Natural killer cell (primary cell): ENCODE results near the gene CTNNA3. TPM values are rescaled to one million over a fixed set of nuclear protein-coding genes. Genes with fewer than 3 reads are reported as not detected.

Experiments
- ATAC-seq, 3 donors: fragments of 150-1000 bp in 2 of 3; fragments of 200-7000 bp in 1 of 3; cut with Tn5 transposase; 1 replicate in 1 of 3; 2 replicates in 2 of 3; pipeline ENCODE4 v1.10.0; 2021; ENCODE audit warnings: mild to moderate bottlenecking in 2 of 3, moderate library complexity in 2 of 3
- DNase-seq, 2 donors: peaks; one replicate each; pipeline versions ENCODE4 v3.0.0 to v3.0.0-alpha.2; 2013 to 2021; ENCODE audit warnings: mixed read lengths in 1 of 2
- H3K27ac ChIP-seq: one replicate; pipeline ENCODE4 v1.5.1; 2013; ENCODE audit warnings: mild to moderate bottlenecking, low read length
- H3K27me3 ChIP-seq: one replicate; pipeline ENCODE4 v1.6.1; 2013; ENCODE audit warnings: low read length; ENCODE audit not compliant: control insufficient read depth, insufficient read depth
- H3K36me3 ChIP-seq: one replicate; pipeline ENCODE4 v1.6.1; 2013; ENCODE audit warnings: low read length; ENCODE audit not compliant: control insufficient read depth, insufficient read depth
- H3K4me1 ChIP-seq: one replicate; pipeline ENCODE4 v1.6.1; 2013; ENCODE audit warnings: low read length; ENCODE audit not compliant: control insufficient read depth, insufficient read depth
- H3K4me3 ChIP-seq: one replicate; pipeline ENCODE4 v1.5.1; 2013; ENCODE audit warnings: low read length
- H3K9me3 ChIP-seq: one replicate; pipeline ENCODE4 v1.6.1; 2013; ENCODE audit warnings: low read length; ENCODE audit not compliant: control insufficient read depth, insufficient read depth
- H3K27ac Mint-ChIP-seq, 2 donors: one replicate each; pipeline ENCODE4 v1.8.0; 2022; ENCODE audit warnings: mild to moderate bottlenecking in 2 of 2, mixed read lengths in 2 of 2, moderate library complexity in 1 of 2
- H3K27me3 Mint-ChIP-seq, 2 donors: one replicate each; pipeline ENCODE4 v1.8.0; 2022; ENCODE audit warnings: low read depth in 2 of 2, mixed read lengths in 2 of 2
- H3K36me3 Mint-ChIP-seq: one replicate; pipeline ENCODE4 v1.8.0; 2022; ENCODE audit warnings: mixed read lengths
- H3K4me1 Mint-ChIP-seq, 2 donors: one replicate each; pipeline ENCODE4 v1.8.0; 2022; ENCODE audit warnings: mixed read lengths in 2 of 2
- H3K4me3 Mint-ChIP-seq: one replicate; pipeline ENCODE4 v1.8.0; 2022; ENCODE audit warnings: mild to moderate bottlenecking, moderate library complexity, mixed read lengths
- H3K9me3 Mint-ChIP-seq, 2 donors: one replicate each; pipeline ENCODE4 v1.8.0; 2022; ENCODE audit warnings: mixed read lengths in 2 of 2
- CTCF ChIP-seq: fragments of 200-600 bp; IDR thresholded peaks from one replicate; pipeline ENCODE4 v1.8.0; 2022; ENCODE audit warnings: antibody characterized with exemption
- WGBS: methylation state at CpG from one replicate; pipeline ENCODE4 v1.1.7; 2013; ENCODE audit warnings: missing lambda C conversion rate; ENCODE audit not compliant: insufficient coverage; 5-methylcytosine and 5-hydroxymethylcytosine counted together
- intact Hi-C: fragments of 100-400 bp; cut with micrococcal nuclease; formaldehyde crosslinking; loops from one replicate; pipeline ENCODE4 v1.14.2; 2022
- total RNA-seq, 4 donors: library from RNA; stranded (reverse); fragments of 120-200 nt in 1 of 4; gene quantifications; one replicate each; pipeline versions ENCODE4 v1.2.3 to v1.2.4, GENCODE V29; 2013 to 2022

The CTNNA3 gene
- total RNA-seq, 3 donors from 2014 or later (not counting 1 experiment from before 2014, with no cell fraction given): not detected

DNA sequence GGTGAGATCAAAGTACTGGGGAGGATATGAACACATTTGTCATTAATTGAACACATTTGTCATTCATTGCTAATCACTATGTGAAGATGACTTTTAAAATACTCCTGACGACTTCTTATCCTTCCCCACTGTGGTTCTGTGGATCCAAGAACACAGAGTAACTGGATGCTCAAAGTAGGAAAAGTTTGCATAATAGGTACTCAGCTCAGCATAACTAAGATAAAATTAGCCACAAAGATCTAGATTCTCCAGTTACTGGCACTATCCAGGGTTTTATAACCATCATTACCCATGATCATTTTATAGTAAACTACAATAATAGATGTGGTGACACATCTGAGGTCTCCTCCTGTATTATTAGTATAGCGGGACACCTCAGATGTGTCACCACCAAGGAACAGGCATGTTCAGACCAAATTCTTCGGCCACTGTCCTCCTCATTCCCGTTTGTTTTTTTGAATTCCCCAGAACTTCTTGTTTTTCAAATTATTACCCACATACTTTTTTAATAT lies 933.7 kb downstream of the CTNNA3 start:
- Mint-ChIP-seq H3K27ac (no peak overlapping the region), H3K4me3 (no peak overlapping the region), H3K36me3 (no peaks in the 10 kb centered on the region), H3K4me1 (no peaks in the 10 kb centered on the region), H3K9me3 (peaks cover 2% of the 10 kb centered on the region in 2 donors), H3K27me3 (no peaks in the 10 kb centered on the region)
- Histone ChIP-seq H3K36me3 (no peaks in the 10 kb centered on the region), H3K4me3 (no peak overlapping the region), H3K27ac (no peak overlapping the region), H3K4me1 (no peaks in the 10 kb centered on the region), H3K27me3 (no peaks in the 10 kb centered on the region), H3K9me3 (no peaks in the 10 kb centered on the region)
- DNase-seq (no peak), ATAC-seq (no peak)
- 61% methylated on average over 3 of the region's 4 CpGs for WGBS
- intact Hi-C loops: no loop called here
- no peak for TF ChIP-seq CTCF

GRCh38 chr10:66760941-66761340 lies 935.1 kb downstream of the CTNNA3 start:
- Histone ChIP-seq H3K4me1 (no peaks in the 10 kb centered on the region), H3K4me3 (no peak overlapping the region), H3K9me3 (no peaks in the 10 kb centered on the region), H3K36me3 (no peaks in the 10 kb centered on the region), H3K27me3 (no peaks in the 10 kb centered on the region), H3K27ac (no peak overlapping the region)
- Mint-ChIP-seq H3K27ac (no peak overlapping the region), H3K27me3 (no peaks in the 10 kb centered on the region), H3K36me3 (no peaks in the 10 kb centered on the region), H3K4me1 (no peaks in the 10 kb centered on the region), H3K9me3 (peaks cover 2 to 4% of the 10 kb centered on the region in 2 donors), H3K4me3 (no peak overlapping the region)
- ATAC-seq (no peak), DNase-seq (no peak)
- intact Hi-C loops: no loop called here
- no peak for TF ChIP-seq CTCF
- no CpG with 5 or more reads among the region's 1 CpG for WGBS

DNA sequence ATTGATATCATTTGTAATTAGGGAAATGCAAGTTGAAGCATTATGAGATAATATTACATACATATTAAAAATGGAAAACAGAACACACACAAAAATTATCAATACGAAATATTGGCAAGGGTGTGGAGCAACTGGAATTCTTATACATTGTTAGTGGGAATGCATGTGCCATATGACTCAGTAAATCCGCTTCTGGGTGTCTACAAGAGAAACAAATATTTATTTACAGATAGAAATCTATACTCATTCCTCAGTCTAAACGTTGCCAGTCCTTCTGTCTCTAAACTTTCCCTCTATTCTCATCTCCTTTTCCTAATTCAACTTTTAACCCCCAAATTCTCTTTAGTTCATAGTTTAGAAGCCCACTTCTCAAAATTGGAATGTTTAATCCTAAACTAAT lies 940.5 kb downstream of the CTNNA3 start:
- ATAC-seq (no peak), DNase-seq (no peak)
- H3K4me1 Mint-ChIP-seq: no peaks in the 10 kb centered on the region

More for the DNA sequence above, 940.5 kb downstream of the CTNNA3 start:
- H3K27me3 Mint-ChIP-seq: no peaks in the 10 kb centered on the region
- 64% methylated on average over 2 of the region's 3 CpGs for WGBS
- no peak overlapping the region for H3K4me3 Mint-ChIP-seq
- peaks cover 2% of the 10 kb centered on the region in 2 donors for H3K9me3 Mint-ChIP-seq
- Histone ChIP-seq H3K36me3 (no peaks in the 10 kb centered on the region), H3K27me3 (no peaks in the 10 kb centered on the region), H3K4me1 (no peaks in the 10 kb centered on the region), H3K27ac (no peak overlapping the region), H3K9me3 (no peaks in the 10 kb centered on the region), H3K4me3 (no peak overlapping the region)
- no peaks in the 10 kb centered on the region for H3K36me3 Mint-ChIP-seq
- intact Hi-C loops: no loop called here
- no peak for TF ChIP-seq CTCF
- no peak overlapping the region for H3K27ac Mint-ChIP-seq
